Aorta (tissue), 5 donors: Measurements from ENCODE around the gene MELTF. TPM values are rescaled to one million over a fixed set of nuclear protein-coding genes. Genes with fewer than 3 reads are reported as not detected.
"Not testable (repeated sequence)": the region's sequence is repeated elsewhere in the genome, so short reads cannot be mapped to it uniquely, and the experiment has no call there.

ENCODE experiments used
- ATAC-seq: fragments of 200-7000 bp; cut with Tn5 transposase; one replicate; pipeline ENCODE4 v1.9.1; 2022; ENCODE audit warnings: moderate library complexity; ENCODE audit not compliant: low FRiP score
- DNase-seq, 2 donors: peaks; one replicate each; pipeline ENCODE4 v3.0.0-alpha.2; 2020
- H3K27ac ChIP-seq, 2 donors: one replicate each; pipeline ENCODE4 v1.5.1; 2013; ENCODE audit warnings: low read length in 2 of 2, mild to moderate bottlenecking in 2 of 2, moderate library complexity in 2 of 2, control low read depth in 1 of 2, inconsistent platforms in 1 of 2, low read depth in 1 of 2
- H3K27me3 ChIP-seq, 2 donors: one replicate each; pipeline ENCODE4 v1.6.1; 2013; ENCODE audit warnings: control low read depth in 1 of 2, low read length in 1 of 2, mild to moderate bottlenecking in 1 of 2, moderate library complexity in 1 of 2; ENCODE audit not compliant: insufficient read depth in 2 of 2, control insufficient read depth in 1 of 2
- H3K36me3 ChIP-seq, 2 donors: one replicate each; pipeline ENCODE4 v1.6.1; 2013; ENCODE audit warnings: control low read depth in 1 of 2, low read length in 1 of 2, mild to moderate bottlenecking in 1 of 2; ENCODE audit not compliant: insufficient read depth in 2 of 2, control insufficient read depth in 1 of 2
- H3K4me1 ChIP-seq, 2 donors: one replicate each; pipeline ENCODE4 v1.6.1; 2013; ENCODE audit warnings: low read length in 2 of 2, control low read depth in 1 of 2, mild to moderate bottlenecking in 1 of 2, moderate library complexity in 1 of 2; ENCODE audit not compliant: insufficient read depth in 2 of 2, control insufficient read depth in 1 of 2
- H3K4me3 ChIP-seq, 2 donors: one replicate each; pipeline ENCODE4 v1.5.1; 2013; ENCODE audit warnings: low read length in 2 of 2, control low read depth in 1 of 2, mild to moderate bottlenecking in 1 of 2
- H3K9me3 ChIP-seq: one replicate; pipeline ENCODE4 v1.6.1; 2013; ENCODE audit warnings: mild to moderate bottlenecking, low read length; ENCODE audit not compliant: control insufficient read depth
- WGBS, 2 donors: extraction: QIAGEN DNeasy Blood & Tissue Kit; methylation state at CpG; one replicate each; pipeline ENCODE4 v1.1.7; 2013; 5-methylcytosine and 5-hydroxymethylcytosine counted together
- intact Hi-C, 2 donors: fragments of 100-400 bp; cut with DNase I; formaldehyde crosslinking; loops; one replicate each; pipeline versions ENCODE4 v1.14.2 to v1.15.0; 2022
- polyA plus RNA-seq, 2 donors: library from polyadenylated mRNA; stranded (reverse); fragments of 200-250 nt; gene quantifications; one replicate each; pipeline ENCODE4 v1.2.3, GENCODE V29; 2013
- total RNA-seq, 2 donors: library from RNA; stranded (reverse); fragmentation: NEBNext Ultra II Directional; extraction: Animal tissue kit (Norgen Biotek cat#: 25700); gene quantifications; one replicate each; pipeline ENCODE4 v1.2.1, GENCODE V29; 2021
- donor health status: healthy with polysubstance abuse.
- donor health status: Bipolar disorder and iron deficiency.
- donor health status: DM: no; HTN: no; CAD: no.
- donor health status: DM: no; HTN: no; CAD: no.
- donor health status: DM: yes; HTN: yes; CAD: no.

The MELTF gene
- total and polyA plus RNA-seq, 4 donors = 1.00 to 6.0 (median 3.2) TPM

- Histone ChIP-seq H3K4me1 (no peaks in the 10 kb centered on the region), H3K9me3 (no peaks in the 10 kb centered on the region), H3K27ac (no peak overlapping the region), H3K27me3 (no peaks in the 10 kb centered on the region), H3K36me3 (no peaks in the 10 kb centered on the region), H3K4me3 (no peak overlapping the region)
- ATAC-seq (no peak), DNase-seq (no peak)
- WGBS, 2 donors = 84 to 86% methylated on average over 6 of the region's 6 CpGs
- intact Hi-C loops = no loop called here
These were observed 12.4 kb upstream of the MELTF start for GRCh38 chr3:197041875-197042488.

GRCh38 chr3:197040658-197041057 is 11.0 kb upstream of the MELTF start:
- DNase-seq (no peak), ATAC-seq (no peak)
- no peak overlapping the region for H3K27ac ChIP-seq
- no peaks in the 10 kb centered on the region for H3K36me3 ChIP-seq
- H3K27me3 ChIP-seq = no peaks in the 10 kb centered on the region
- intact Hi-C loops = no loop called here
- no peak overlapping the region for H3K4me3 ChIP-seq
- H3K9me3 ChIP-seq = no peaks in the 10 kb centered on the region
- WGBS, 2 donors = 61 to 67% methylated on average over 4 of the region's 4 CpGs
- H3K4me1 ChIP-seq = no peaks in the 10 kb centered on the region

- DNase-seq = no peak
- H3K36me3 ChIP-seq = no peaks in the 10 kb centered on the region
- no peak overlapping the region for H3K4me3 ChIP-seq
- H3K27ac ChIP-seq = no peak overlapping the region
- 84% methylated on average over 14 of the region's 14 CpGs for WGBS, 2 donors
- intact Hi-C loops = no loop called here
- ATAC-seq = no peak
- H3K4me1 ChIP-seq = no peaks in the 10 kb centered on the region
- no peaks in the 10 kb centered on the region for H3K9me3 ChIP-seq
- no peaks in the 10 kb centered on the region for H3K27me3 ChIP-seq
These were observed 9.3 kb upstream of the MELTF start for GRCh38 chr3:197038679-197039462.

- ATAC-seq (no peak), DNase-seq (no peak)
- no peaks in the 10 kb centered on the region for H3K27me3 ChIP-seq
- no peaks in the 10 kb centered on the region for H3K9me3 ChIP-seq
- no peak overlapping the region for H3K4me3 ChIP-seq
- no peaks in the 10 kb centered on the region for H3K4me1 ChIP-seq
- no peaks in the 10 kb centered on the region for H3K36me3 ChIP-seq
- WGBS, 2 donors = 3 to 22% methylated on average over 3 of the region's 3 CpGs
- intact Hi-C loops = no loop called here
- H3K27ac ChIP-seq = no peak overlapping the region
These were observed 6.0 kb upstream of the MELTF start for GRCh38 chr3:197035577-197035976.

- 82 to 88% methylated on average over 5 of the region's 5 CpGs for WGBS, 2 donors
- H3K9me3 ChIP-seq, H3K27ac ChIP-seq, H3K4me1 ChIP-seq, H3K36me3 ChIP-seq, intact Hi-C loops, H3K27me3 ChIP-seq, ATAC-seq, H3K4me3 ChIP-seq, DNase-seq: not testable (repeated sequence)
These were observed 5.2 kb upstream of the MELTF start for GRCh38 chr3:197034778-197035177.

GRCh38 chr3:197033764-197034163 is 4.1 kb upstream of the MELTF start:
- 80 to 86% methylated on average over 3 of the region's 3 CpGs for WGBS, 2 donors
- ATAC-seq = not testable (repeated sequence)

DNA sequence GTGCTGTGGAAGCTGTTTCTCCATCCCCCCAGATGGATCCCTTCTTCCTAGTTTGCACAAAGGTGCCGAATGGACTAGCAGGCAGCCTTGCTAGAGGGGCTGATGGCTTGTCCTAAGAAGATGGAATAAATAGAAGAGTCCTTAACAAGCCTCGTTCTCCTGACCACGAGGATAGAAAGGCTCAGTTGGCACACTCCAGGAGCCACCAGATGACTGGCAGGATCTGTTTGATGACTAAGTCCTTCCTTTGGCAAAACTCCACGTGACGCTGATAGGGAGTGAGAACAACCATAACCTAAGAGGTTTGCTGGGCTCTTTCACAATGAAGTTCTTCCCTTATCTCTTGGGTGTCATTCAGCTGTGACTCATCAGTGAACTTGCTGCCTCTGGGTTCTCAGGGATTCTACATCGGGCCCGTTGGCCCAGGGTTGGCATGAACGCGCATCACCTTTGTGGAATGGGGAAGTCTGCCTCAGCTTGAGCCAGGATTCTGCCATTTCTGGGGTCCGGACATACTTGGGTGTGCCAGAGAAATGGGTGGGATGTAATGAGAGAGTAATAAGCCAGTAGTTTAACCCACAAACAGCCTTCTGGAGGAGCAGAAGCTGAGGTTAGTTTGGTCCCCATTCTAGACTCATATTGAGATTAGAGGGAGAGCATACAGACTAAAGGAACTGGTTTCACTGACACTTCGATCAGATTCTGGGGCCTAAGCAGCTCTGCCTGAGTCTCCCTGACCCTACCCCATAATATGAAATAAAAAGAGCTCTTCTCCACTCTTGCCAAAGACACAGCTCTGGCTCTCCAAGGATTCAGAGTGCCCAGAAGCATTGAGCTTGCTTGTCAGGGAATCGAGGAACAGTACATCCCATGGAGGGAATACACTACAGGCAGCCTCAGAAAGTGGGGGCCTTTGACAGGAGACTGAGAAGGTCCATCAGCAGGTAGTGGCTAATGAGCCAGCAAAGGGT is 2.0 kb upstream of the MELTF start:
- H3K27ac ChIP-seq = no peak overlapping the region
- intact Hi-C loops = loop anchor here in 1 of 2 donors (2.0 kb wide), 1 partner anchor 29 kb away; no protein-coding TSS in a partner anchor
- H3K4me3 ChIP-seq = no peak overlapping the region
- H3K27me3 ChIP-seq = no peaks in the 10 kb centered on the region
- no peaks in the 10 kb centered on the region for H3K36me3 ChIP-seq
- 27 to 28% methylated on average over 12 of the region's 12 CpGs for WGBS, 2 donors
- no peaks in the 10 kb centered on the region for H3K4me1 ChIP-seq
- peak; percentile 87 for ATAC-seq
- DNase-seq = peak; percentile 66 to 79
- H3K9me3 ChIP-seq = no peaks in the 10 kb centered on the region

More at GRCh38 chr3:197033764-197034163, 4.1 kb upstream of the MELTF start:
- H3K4me1 ChIP-seq, H3K4me3 ChIP-seq, DNase-seq, H3K9me3 ChIP-seq, H3K36me3 ChIP-seq, intact Hi-C loops, H3K27ac ChIP-seq, H3K27me3 ChIP-seq: not testable (repeated sequence)
